ENCODE measurements around the gene PLXDC1. TPM values are rescaled to one million over a fixed set of nuclear protein-coding genes. Genes with fewer than 3 reads are reported as not detected.
A peak's percentile ranks its signal among the peaks of the same experiment; 100 is the strongest.

PLXDC1 gene
- total RNA-seq, 6 donors from 2014 or later, result 3.8 to 47.1 (median 10.5) TPM

DNA sequence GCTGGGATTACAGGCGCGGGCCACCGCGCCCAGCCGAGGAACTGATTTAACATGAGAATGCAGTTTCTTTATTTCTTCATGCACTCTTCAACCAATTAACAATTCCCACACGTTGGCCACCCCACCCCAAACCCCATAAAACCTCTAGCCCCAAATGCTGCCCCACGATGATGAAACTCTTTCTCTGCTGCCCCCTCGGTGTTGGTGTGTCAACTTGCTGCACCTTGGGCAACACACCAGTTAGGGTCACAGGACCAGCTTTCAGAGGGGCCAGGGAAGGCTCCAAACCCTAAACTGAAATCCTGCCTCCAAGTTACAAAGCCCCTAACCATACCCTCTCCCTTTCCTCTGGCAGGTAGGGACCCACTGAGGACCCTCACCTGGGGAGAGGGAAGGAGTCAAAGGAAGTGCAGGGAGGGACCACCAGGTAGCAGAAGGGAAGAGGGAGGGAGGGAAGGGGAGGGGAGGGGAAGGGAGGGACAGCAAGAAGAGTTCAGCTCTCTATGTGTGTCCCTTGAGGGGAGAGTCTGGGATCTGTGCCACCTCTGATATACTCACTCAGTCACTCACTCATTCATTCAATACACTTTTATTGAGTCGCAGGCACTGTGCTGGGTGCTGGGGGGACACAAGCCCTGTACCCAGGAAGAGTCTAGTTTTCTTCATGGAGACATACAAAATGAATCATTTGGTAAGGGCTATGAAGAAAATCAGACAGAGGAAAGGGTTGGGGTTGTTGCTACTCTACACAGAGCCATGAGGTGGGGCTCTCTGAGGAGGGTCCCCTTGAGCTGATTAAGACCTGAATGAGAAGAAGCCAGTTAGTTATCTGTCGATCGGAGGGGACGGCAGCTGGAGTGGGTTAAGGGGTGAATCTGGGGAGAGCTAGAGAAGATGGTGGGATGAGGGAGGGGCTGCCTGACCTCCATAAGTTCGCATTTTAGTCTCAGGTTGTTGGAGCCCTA lies 3.9 kb downstream of the PLXDC1 start:
- WGBS, 2 donors, result 68% methylated on average over 13 of the region's 13 CpGs
- Histone ChIP-seq H3K4me3 (no peak overlapping the region), H3K4me1 (peaks cover 14 to 27% (median 18%) of the 10 kb centered on the region in 4 donors), H3K27me3 (peaks cover 0 to 16% (median 8%) of the 10 kb centered on the region in 4 donors), H3K36me3 (no peaks in the 10 kb centered on the region), H3K27ac (no peak overlapping the region), H3K9me3 (no peaks in the 10 kb centered on the region)
- no peak for ATAC-seq (ENCODE audit: low FRiP score in 2 of 2)
- TF ChIP-seq EP300 (IDR thresholded peaks at IDR 0.05), result no peak
- TF ChIP-seq POLR2AphosphoS5 (IDR thresholded peaks at IDR 0.05), result no peak
- TF ChIP-seq, protein P1, sequence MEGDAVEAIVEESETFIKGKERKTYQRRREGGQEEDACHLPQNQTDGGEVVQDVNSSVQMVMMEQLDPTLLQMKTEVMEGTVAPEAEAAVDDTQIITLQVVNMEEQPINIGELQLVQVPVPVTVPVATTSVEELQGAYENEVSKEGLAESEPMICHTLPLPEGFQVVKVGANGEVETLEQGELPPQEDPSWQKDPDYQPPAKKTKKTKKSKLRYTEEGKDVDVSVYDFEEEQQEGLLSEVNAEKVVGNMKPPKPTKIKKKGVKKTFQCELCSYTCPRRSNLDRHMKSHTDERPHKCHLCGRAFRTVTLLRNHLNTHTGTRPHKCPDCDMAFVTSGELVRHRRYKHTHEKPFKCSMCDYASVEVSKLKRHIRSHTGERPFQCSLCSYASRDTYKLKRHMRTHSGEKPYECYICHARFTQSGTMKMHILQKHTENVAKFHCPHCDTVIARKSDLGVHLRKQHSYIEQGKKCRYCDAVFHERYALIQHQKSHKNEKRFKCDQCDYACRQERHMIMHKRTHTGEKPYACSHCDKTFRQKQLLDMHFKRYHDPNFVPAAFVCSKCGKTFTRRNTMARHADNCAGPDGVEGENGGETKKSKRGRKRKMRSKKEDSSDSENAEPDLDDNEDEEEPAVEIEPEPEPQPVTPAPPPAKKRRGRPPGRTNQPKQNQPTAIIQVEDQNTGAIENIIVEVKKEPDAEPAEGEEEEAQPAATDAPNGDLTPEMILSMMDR (IDR thresholded peaks at IDR 0.05), result no peak
- TF ChIP-seq POLR2A (IDR thresholded peaks at IDR 0.05), result no peak
- DNase-seq, result no peak

DNA sequence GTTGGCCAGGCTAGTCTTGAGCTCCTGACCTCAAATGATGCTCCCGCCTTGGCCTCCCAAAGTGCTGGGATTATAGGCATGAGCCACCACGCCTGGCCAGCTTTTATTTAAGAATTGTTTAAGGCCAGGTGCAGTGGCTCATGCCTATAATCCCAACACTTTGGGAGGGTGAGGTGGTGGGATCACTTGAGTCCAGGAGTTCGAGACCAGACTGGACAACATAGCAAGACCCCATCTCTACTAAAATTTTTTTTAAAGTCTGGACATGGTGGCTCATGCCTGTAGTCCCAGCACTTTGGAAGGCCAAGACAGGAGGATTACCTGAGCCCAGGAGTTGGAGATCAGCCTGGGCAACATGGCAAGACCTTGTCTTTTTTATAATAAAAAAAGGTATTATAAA lies 5.2 kb downstream of the PLXDC1 start:
- DNase-seq, result no peak
- no peak for TF ChIP-seq EP300 (IDR thresholded peaks at IDR 0.05)
- no peak for TF ChIP-seq POLR2AphosphoS5 (IDR thresholded peaks at IDR 0.05)
- no peak for TF ChIP-seq POLR2A (IDR thresholded peaks at IDR 0.05)
- TF ChIP-seq, protein P1 (IDR thresholded peaks at IDR 0.05), result no peak
- peaks cover 3 to 15% (median 6%) of the 10 kb centered on the region in 4 donors for H3K4me1 ChIP-seq
- 91 to 100% methylated on average over 3 of the region's 3 CpGs for WGBS, 2 donors
- ATAC-seq (ENCODE audit: low FRiP score in 2 of 2), result no peak
- H3K27me3 ChIP-seq, result peaks cover 0 to 8% (median 6%) of the 10 kb centered on the region in 4 donors
- no peaks in the 10 kb centered on the region for H3K9me3 ChIP-seq
- H3K4me3 ChIP-seq, result no peak overlapping the region
- no peak overlapping the region for H3K27ac ChIP-seq
- no peaks in the 10 kb centered on the region for H3K36me3 ChIP-seq

DNA sequence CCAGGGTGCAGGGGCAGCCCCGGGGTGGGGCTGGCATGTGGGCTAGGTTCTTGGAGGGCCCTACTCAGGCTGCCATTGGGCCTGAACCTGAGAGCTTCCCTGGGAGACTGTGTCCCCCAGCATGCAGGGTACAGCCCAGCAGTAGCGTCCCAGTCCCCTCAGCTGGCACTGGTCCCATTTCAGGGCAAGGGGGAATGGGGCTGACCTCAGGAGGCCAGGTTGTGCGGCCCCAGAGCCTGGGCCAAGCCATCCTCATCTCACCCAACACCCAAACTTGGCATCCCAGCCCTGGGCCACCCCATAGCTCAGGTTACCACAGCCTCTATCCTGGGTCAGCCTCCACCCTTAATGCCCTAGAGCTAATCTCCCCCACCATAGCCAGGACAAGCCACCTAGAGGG lies 6.3 kb downstream of the PLXDC1 start:
- ATAC-seq (ENCODE audit: low FRiP score in 2 of 2) (no peak), DNase-seq (no peak)
- H3K27ac ChIP-seq, result no peak overlapping the region
- no peaks in the 10 kb centered on the region for H3K36me3 ChIP-seq
- H3K4me3 ChIP-seq, result no peak overlapping the region
- H3K4me1 ChIP-seq, result peaks cover 0 to 9% (median 2%) of the 10 kb centered on the region in 4 donors
- WGBS, 2 donors, result 75 to 80% methylated on average over 1 to 2 of the region's 3 CpGs
- H3K9me3 ChIP-seq, result no peaks in the 10 kb centered on the region
- no peak for TF ChIP-seq POLR2AphosphoS5 (IDR thresholded peaks at IDR 0.05)
- no peaks in the 10 kb centered on the region for H3K27me3 ChIP-seq

DNA sequence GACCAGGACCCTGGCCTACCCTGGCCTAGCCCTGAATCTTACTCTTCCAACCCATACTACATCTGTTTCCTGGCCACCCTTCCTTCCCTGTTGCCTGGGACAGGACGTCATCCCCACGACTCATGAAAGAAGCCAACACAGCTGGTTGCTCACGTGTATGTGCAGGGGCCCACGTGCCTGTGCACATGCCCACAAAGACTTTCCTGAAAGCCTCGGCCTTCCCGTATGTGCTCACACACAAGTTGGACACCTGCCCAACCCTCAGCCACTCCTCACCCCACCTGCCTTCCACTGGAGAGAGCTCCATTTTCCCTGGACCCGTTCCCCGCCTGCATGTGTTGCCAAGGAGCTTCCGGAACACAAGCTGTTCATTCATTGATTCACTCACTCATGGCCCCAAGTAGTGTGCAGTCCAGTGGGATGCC lies 7.0 kb downstream of the PLXDC1 start:
- Histone ChIP-seq H3K4me1 (peaks cover 0 to 9% (median 2%) of the 10 kb centered on the region in 4 donors), H3K36me3 (no peaks in the 10 kb centered on the region), H3K27me3 (no peaks in the 10 kb centered on the region), H3K27ac (peak overlapping the region in 3 of 4 donors; percentile 15 to 30 (median 27)), H3K4me3 (no peak overlapping the region), H3K9me3 (no peaks in the 10 kb centered on the region)
- DNase-seq, result peak in 1 of 2 donors; percentile 92
- TF ChIP-seq EP300 (IDR thresholded peaks at IDR 0.05), result peak in 2 of 4 donors; percentile 56 to 65
- TF ChIP-seq POLR2A (IDR thresholded peaks at IDR 0.05), result no peak
- TF ChIP-seq POLR2AphosphoS5 (IDR thresholded peaks at IDR 0.05), result peak; percentile 18 to 67
- WGBS, 2 donors, result 27 to 43% methylated on average over 9 of the region's 9 CpGs
- peak; percentile 80 to 89 for ATAC-seq (ENCODE audit: low FRiP score in 2 of 2)

DNA sequence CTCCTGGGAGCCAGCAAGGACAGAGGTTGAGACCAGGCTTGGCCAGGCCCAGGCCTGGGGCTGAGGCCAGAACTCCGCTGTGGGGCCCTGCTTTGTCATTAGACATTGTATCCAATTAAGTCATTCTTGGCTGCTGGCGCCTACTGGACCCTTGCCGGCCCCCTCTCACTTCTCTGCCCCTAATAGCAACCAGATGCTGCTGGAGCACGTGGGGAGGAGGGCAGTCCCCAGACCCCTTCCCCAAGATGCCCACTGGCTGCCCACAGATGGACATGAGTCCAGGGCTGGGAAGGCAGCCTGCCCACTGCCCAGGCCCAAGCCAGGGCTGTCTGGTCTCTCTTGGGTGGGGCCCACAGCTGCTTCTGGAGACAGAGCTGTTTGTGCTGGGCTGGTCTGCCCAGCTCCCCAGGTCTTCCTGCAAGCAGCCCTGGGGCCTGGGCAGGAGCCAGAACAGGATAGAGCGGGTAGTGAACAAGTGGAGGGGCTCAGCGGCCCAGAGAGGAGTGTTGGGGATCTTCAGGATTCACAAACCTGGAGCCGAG lies 7.8 kb downstream of the PLXDC1 start:
- Histone ChIP-seq H3K9me3 (no peaks in the 10 kb centered on the region), H3K36me3 (no peaks in the 10 kb centered on the region), H3K27me3 (no peaks in the 10 kb centered on the region), H3K4me3 (no peak overlapping the region), H3K4me1 (peaks cover 0 to 9% (median 2%) of the 10 kb centered on the region in 4 donors), H3K27ac (peak overlapping the region in 3 of 4 donors; percentile 15 to 30 (median 27))
- DNase-seq, result no peak
- ATAC-seq (ENCODE audit: low FRiP score in 2 of 2), result peak; percentile 11 to 79
- 85 to 89% methylated on average over 5 to 7 of the region's 7 CpGs for WGBS, 2 donors
- TF ChIP-seq EP300 (IDR thresholded peaks at IDR 0.05) (no peak), POLR2A (IDR thresholded peaks at IDR 0.05) (no peak)
